C1 segment of cervical spinal cord (tissue), 14 donors: ENCODE results near the gene METTL18.

Experiments used
- DNase-seq, 14 donors: peaks; one replicate each; lab custom pipeline; 2025; lab: John Stamatoyannopoulos, UW

METTL18 gene

GRCh38 chr1:169785267-169785666 is 9.4 kb downstream of the METTL18 start:
- no peak for DNase-seq

GRCh38 chr1:169784102-169784501 is 10.6 kb downstream of the METTL18 start:
- no peak for DNase-seq

DNA sequence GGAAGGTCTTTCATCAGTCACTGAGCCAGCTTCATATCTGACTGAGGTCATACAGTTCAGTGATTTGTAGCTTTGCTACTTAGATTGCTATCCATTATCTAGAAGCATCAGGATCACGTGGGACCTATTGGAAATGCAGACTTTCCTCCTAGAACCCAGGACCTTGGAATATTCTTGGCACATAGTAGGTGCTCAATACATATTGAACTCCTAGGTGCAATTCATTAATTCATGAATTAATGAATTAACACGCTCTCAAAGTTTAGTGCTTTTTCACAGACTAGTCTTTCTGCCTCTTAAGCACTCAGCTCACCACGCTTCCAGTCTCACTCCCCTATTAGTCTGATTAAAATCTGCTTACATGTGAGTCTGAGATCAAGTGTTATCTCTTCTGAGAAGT is 12.1 kb downstream of the METTL18 start:
- no peak for DNase-seq

- no peak for DNase-seq
Measured at GRCh38 chr1:169779970-169780369, 14.7 kb downstream of the METTL18 start.

DNA sequence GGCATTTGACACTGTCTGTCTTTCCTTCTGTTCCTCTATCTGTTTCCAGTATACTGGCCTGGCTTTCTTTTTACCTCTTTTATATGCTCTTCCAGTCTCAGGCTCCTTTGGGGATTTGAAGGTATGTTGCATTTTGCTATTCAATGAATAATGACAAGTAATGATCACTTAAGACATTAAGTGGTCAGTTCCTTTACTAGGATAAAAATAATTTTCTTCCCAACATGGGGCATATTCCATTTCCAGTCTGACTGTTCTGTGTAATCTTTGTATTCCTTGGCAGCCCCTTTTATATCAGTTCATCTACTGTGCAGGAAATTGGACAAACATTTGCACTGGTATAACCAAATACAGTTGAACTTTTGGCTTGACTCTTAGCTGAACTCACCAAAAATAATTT is 15.6 kb downstream of the METTL18 start:
- DNase-seq, result no peak

DNA sequence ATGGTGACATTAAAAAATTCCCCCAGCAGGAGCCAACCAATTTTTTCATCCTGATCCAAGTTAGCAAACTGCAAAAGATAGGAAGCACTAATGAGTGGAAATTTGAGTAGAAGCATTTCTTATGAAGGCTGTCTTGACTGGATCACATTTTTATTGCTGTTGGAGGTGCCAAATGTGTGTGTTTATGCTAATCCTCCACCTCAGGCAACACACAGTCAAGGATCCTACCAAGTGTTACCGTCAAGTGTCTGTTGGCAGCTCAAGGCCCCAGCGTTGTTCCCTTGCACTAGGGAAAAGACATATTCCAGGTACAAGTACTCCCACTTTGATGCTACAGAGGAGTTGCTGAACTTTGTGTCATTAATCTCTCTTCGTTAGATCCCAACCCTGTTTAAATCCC is 18.3 kb downstream of the METTL18 start:
- DNase-seq, result no peak

- DNase-seq, result no peak
Measured at GRCh38 chr1:169768161-169768560, 26.5 kb downstream of the METTL18 start.

GRCh38 chr1:169765580-169766331 is 29.0 kb downstream of the METTL18 start:
- DNase-seq, result no peak

- no peak for DNase-seq
Measured at GRCh38 chr1:169764919-169765318, 29.8 kb downstream of the METTL18 start.

GRCh38 chr1:169762699-169763098 is 32.0 kb downstream of the METTL18 start:
- DNase-seq, result no peak

DNA sequence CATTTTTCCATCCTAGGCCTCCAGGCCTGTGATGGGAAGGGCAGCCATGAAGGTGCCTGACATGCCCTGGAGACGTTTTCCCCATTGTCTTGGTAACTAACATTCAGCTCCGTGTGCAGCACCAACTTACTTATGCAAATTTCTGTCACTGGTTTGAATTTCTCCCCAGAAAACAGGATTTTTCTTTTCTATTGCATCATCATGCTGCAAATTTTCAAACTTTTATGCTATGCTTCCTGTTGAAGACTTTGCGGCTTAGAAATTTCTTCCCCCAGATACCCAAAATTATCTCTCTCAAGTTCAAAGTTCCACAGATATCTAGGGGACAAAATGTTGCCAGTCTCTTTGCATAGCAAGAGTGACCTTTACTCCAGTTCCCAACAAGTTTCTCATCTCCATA is 35.7 kb downstream of the METTL18 start:
- no peak for DNase-seq

DNA sequence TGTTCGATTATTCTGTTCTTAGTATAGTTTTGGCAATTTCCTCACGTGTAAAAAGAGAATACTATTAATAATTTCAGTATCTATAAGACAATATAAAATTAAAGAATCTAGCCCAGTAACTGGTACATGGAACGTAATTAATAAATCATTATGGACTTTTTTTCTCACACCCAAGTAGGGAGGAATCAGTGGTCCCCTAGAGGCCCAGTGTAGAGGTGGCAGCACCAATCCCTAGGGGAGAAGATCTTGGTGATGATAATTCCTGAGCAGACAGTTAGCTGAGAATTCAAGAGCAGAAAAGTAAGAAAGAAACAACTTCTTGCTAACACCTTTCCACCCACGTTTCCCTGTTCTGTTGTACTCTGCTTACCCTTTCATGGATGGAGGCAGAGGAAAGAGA is 41.2 kb downstream of the METTL18 start:
- no peak for DNase-seq

DNA sequence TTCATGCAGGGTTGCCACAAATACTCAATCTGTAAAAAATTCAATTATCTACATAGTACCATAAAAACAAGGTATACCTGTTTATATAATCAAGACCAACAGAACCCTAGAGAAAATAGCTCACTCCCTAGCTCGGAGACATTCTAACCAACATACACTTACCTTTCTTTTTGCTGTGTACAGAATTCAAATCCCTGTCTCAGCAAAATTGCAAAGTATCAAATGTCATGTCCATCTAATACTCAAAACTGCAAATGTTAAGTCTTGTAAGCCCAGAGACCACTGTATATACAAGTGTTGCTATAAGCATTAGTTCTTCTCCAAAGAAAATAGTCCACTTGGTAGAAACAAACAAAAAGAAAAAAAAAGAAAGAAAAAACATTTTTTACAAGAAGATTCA is 44.7 kb downstream of the METTL18 start:
- no peak for DNase-seq

DNA sequence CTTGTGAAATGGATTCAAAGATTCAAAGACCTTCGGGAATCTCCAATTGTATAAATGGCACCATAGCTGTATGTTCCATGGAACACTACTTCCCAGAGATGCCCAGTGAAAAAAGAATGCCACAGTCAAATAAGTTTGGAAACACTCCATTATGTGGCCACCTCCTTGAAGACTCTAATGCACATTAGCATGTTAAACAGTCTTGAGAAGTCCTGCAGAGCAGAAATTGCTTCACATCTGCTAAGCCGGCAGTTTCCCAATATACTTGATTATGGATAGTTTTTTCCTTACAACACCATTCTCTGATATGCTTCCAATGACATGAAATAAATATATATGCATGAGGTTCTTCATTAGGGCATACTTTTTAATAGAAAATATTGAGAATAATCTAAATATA is 48.2 kb downstream of the METTL18 start:
- no peak for DNase-seq

GRCh38 chr1:169745015-169745861 is 49.5 kb downstream of the METTL18 start:
- DNase-seq, result no peak
